Measurements from ENCODE around the gene SAC3D1. TPM values are rescaled to one million over a fixed set of nuclear protein-coding genes. Genes with fewer than 3 reads are reported as not detected.

The SAC3D1 gene
- 12.7 TPM for polyA plus RNA-seq (2013, experiment 1 of 2)
- polyA plus RNA-seq (2013, experiment 2 of 2), result 12.4 TPM

DNA sequence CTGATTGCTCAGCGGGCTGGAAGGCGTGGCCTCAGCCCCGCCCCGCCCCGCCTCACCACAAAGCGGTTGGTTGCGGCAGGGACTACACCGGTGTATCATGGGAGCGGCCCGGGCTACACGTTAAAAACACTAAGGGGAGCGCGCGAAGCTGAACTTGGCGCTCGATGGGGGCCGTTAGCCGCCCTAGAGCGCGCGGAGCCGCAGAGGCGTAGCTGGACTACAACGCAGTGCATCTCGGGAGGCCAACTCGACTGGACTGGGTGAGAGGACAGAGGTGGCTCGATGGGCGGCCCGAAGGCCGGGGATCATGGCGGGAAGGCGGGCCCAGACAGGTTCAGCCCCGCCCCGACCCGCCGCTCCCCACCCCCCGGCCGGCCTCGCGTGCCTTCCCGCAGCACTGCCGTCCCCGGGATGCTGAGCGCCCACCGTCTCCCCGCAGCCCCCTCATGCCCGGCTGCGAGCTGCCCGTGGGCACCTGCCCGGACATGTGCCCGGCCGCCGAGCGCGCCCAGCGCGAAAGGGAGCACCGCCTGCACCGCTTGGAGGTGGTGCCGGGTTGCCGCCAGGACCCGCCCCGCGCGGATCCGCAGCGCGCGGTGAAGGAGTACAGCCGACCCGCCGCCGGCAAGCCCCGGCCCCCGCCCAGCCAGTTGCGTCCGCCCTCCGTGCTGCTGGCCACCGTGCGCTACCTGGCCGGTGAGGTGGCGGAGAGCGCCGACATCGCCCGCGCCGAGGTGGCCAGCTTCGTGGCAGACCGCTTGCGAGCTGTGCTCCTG, at the start of gene SAC3D1:
Gene SAC3D1 (plus strand): TSS at position 364 of the 776 bp plus-strand sequence. CDS start 83 bp downstream, at position 447.
- Histone ChIP-seq H2AK5ac (ENCODE audit: low read depth, low read length) (peak within 1 kb of the TSS; percentile 63), H2AFZ (ENCODE audit: low read length) (peak within 1 kb of the TSS; percentile 99), H3K27ac (replicated peaks; ENCODE audit: low read length) (peak within 1 kb of the TSS; percentile 100), H3K9ac (ENCODE audit: low read depth, low read length, poor library complexity) (peak within 1 kb of the TSS; percentile 97), H2BK5ac (ENCODE audit: low read length) (peak within 1 kb of the TSS; percentile 98), H4K8ac (ENCODE audit: low read depth, low read length) (peak within 1 kb of the TSS; percentile 65), H3K4ac (ENCODE audit: low read length) (peak within 1 kb of the TSS; percentile 23), H3K9me3 (replicated peaks in 1 of 2; ENCODE audit: control insufficient read depth in 2 of 2, insufficient read depth in 1 of 2, low read depth in 1 of 2, low read length in 2 of 2) (no peaks in the 10 kb centered on the region), H4K91ac (ENCODE audit: low read depth, low read length, poor library complexity) (no peak within 1 kb of the TSS), H3K27me3 (ENCODE audit: control insufficient read depth in 3 of 3, insufficient read depth in 3 of 3, low read depth in 1 of 3, low read length in 3 of 3) (no peaks in the 10 kb centered on the region), H3K23ac (ENCODE audit: low read depth, low read length, poor library complexity) (peak within 1 kb of the TSS; percentile 98), H3K14ac (ENCODE audit: low read length) (peak within 1 kb of the TSS; percentile 94), H2BK12ac (ENCODE audit: low read length) (peak within 1 kb of the TSS; percentile 70), H2BK120ac (ENCODE audit: low read depth, low read length) (no peak within 1 kb of the TSS), H3K4me3 (ENCODE audit: low read length in 2 of 2) (peak within 1 kb of the TSS; percentile 92 to 98), H3K4me1 (ENCODE audit: control insufficient read depth in 2 of 2, insufficient read depth in 1 of 2, low read depth in 1 of 2, low read length in 2 of 2) (peaks cover 1 to 2% of the 10 kb centered on the region in 2 donors), H3K18ac (ENCODE audit: low read length) (peak within 1 kb of the TSS; percentile 98), H3K36me3 (replicated peaks in 1 of 2; ENCODE audit: control insufficient read depth in 2 of 2, insufficient read depth in 2 of 2, low read length in 2 of 2) (peaks cover 27 to 59% of the 10 kb centered on the region in 2 donors), H3K4me2 (ENCODE audit: insufficient read depth, low read length, poor library complexity, severe bottlenecking) (peak within 1 kb of the TSS; percentile 89), H2BK15ac (ENCODE audit: low read length) (peak within 1 kb of the TSS; percentile 75), H3K79me1 (ENCODE audit: low read depth, low read length) (peaks cover 6% of the 10 kb centered on the region)
- peak; percentile 86 for DNase-seq (ENCODE audit: low spot score)
- no CpG with 5 or more reads among the region's 91 CpGs for WGBS, 2 donors (ENCODE audit: extremely low coverage in 2 of 2, insufficient read length in 2 of 2, insufficient replicate concordance in 1 of 2)

GRCh38 chr11:64994318-64994717, 46.7 kb upstream of the SAC3D1 start:
- Histone ChIP-seq H3K4me2 (ENCODE audit: insufficient read depth, low read length, poor library complexity, severe bottlenecking) (no peak overlapping the region), H2AFZ (ENCODE audit: low read length) (no peak overlapping the region), H2BK15ac (ENCODE audit: low read length) (no peak overlapping the region), H3K4me3 (ENCODE audit: low read length in 2 of 2) (no peak overlapping the region), H3K18ac (ENCODE audit: low read length) (no peak overlapping the region), H3K36me3 (replicated peaks in 1 of 2; ENCODE audit: control insufficient read depth in 2 of 2, insufficient read depth in 2 of 2, low read length in 2 of 2) (no peaks in the 10 kb centered on the region), H3K4ac (ENCODE audit: low read length) (no peak overlapping the region), H3K79me1 (ENCODE audit: low read depth, low read length) (no peaks in the 10 kb centered on the region), H3K27me3 (ENCODE audit: control insufficient read depth in 3 of 3, insufficient read depth in 3 of 3, low read depth in 1 of 3, low read length in 3 of 3) (peaks cover 0 to 4% (median 0%) of the 10 kb centered on the region in 3 experiments), H3K4me1 (ENCODE audit: control insufficient read depth in 2 of 2, insufficient read depth in 1 of 2, low read depth in 1 of 2, low read length in 2 of 2) (peaks cover 4 to 10% of the 10 kb centered on the region in 2 donors), H2BK120ac (ENCODE audit: low read depth, low read length) (no peak overlapping the region), H3K9me3 (replicated peaks in 1 of 2; ENCODE audit: control insufficient read depth in 2 of 2, insufficient read depth in 1 of 2, low read depth in 1 of 2, low read length in 2 of 2) (no peaks in the 10 kb centered on the region), H3K14ac (ENCODE audit: low read length) (no peak overlapping the region), H4K91ac (ENCODE audit: low read depth, low read length, poor library complexity) (no peak overlapping the region), H2AK5ac (ENCODE audit: low read depth, low read length) (no peak overlapping the region), H2BK12ac (ENCODE audit: low read length) (no peak overlapping the region), H4K8ac (ENCODE audit: low read depth, low read length) (no peak overlapping the region), H3K27ac (replicated peaks; ENCODE audit: low read length) (no peak overlapping the region), H3K23ac (ENCODE audit: low read depth, low read length, poor library complexity) (no peak overlapping the region), H3K9ac (ENCODE audit: low read depth, low read length, poor library complexity) (no peak overlapping the region), H2BK5ac (ENCODE audit: low read length) (no peak overlapping the region)
- WGBS, 2 donors (ENCODE audit: extremely low coverage in 2 of 2, insufficient read length in 2 of 2, insufficient replicate concordance in 1 of 2), result no CpG with 5 or more reads among the region's 7 CpGs
- no peak for DNase-seq (ENCODE audit: low spot score)

DNA sequence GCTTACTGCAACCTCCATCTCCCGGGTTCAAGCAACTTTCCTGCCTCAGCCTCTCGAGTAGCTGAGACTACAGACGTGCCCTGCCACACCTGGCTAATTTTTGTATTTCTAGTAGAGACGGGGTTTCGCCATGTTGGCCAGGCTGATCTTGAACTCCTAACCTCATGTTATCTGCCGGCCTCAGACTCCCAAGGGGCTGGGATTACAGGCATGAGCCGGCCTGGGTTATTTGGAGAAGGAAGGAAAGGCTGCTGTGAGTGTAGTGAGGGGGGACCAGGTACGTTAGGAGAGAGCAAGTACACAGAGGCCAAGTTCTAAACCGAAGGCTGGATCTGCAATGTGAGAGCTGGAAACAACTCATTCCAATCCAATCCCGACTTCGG, 44.7 kb upstream of the SAC3D1 start:
- H3K27ac ChIP-seq (replicated peaks; ENCODE audit: low read length), result no peak overlapping the region
- WGBS, 2 donors (ENCODE audit: extremely low coverage in 2 of 2, insufficient read length in 2 of 2, insufficient replicate concordance in 1 of 2), result no CpG with 5 or more reads among the region's 11 CpGs
- no peak overlapping the region for H3K4me2 ChIP-seq (ENCODE audit: insufficient read depth, low read length, poor library complexity, severe bottlenecking)
- no peak overlapping the region for H3K23ac ChIP-seq (ENCODE audit: low read depth, low read length, poor library complexity)
- no peak overlapping the region for H3K4ac ChIP-seq (ENCODE audit: low read length)
- H3K27me3 ChIP-seq (ENCODE audit: control insufficient read depth in 3 of 3, insufficient read depth in 3 of 3, low read depth in 1 of 3, low read length in 3 of 3), result peaks cover 0 to 4% (median 0%) of the 10 kb centered on the region in 3 experiments
- no peak overlapping the region for H3K14ac ChIP-seq (ENCODE audit: low read length)
- DNase-seq (ENCODE audit: low spot score), result no peak
- H2BK12ac ChIP-seq (ENCODE audit: low read length), result no peak overlapping the region
- peaks cover 4 to 5% of the 10 kb centered on the region in 2 donors for H3K4me1 ChIP-seq (ENCODE audit: control insufficient read depth in 2 of 2, insufficient read depth in 1 of 2, low read depth in 1 of 2, low read length in 2 of 2)
- no peaks in the 10 kb centered on the region for H3K9me3 ChIP-seq (replicated peaks in 1 of 2; ENCODE audit: control insufficient read depth in 2 of 2, insufficient read depth in 1 of 2, low read depth in 1 of 2, low read length in 2 of 2)
- H3K9ac ChIP-seq (ENCODE audit: low read depth, low read length, poor library complexity), result no peak overlapping the region
- H3K79me1 ChIP-seq (ENCODE audit: low read depth, low read length), result no peaks in the 10 kb centered on the region
- H2AFZ ChIP-seq (ENCODE audit: low read length), result peak overlapping the region; percentile 90
- H3K36me3 ChIP-seq (replicated peaks in 1 of 2; ENCODE audit: control insufficient read depth in 2 of 2, insufficient read depth in 2 of 2, low read length in 2 of 2), result no peaks in the 10 kb centered on the region
- H3K4me3 ChIP-seq (ENCODE audit: low read length in 2 of 2), result peak overlapping the region in 1 of 2 donors; percentile 14
- H2BK5ac ChIP-seq (ENCODE audit: low read length), result no peak overlapping the region
- H2BK15ac ChIP-seq (ENCODE audit: low read length), result no peak overlapping the region
- no peak overlapping the region for H4K91ac ChIP-seq (ENCODE audit: low read depth, low read length, poor library complexity)
- H2BK120ac ChIP-seq (ENCODE audit: low read depth, low read length), result no peak overlapping the region
- no peak overlapping the region for H2AK5ac ChIP-seq (ENCODE audit: low read depth, low read length)
- H3K18ac ChIP-seq (ENCODE audit: low read length), result peak overlapping the region; percentile 0
- H4K8ac ChIP-seq (ENCODE audit: low read depth, low read length), result no peak overlapping the region

DNA sequence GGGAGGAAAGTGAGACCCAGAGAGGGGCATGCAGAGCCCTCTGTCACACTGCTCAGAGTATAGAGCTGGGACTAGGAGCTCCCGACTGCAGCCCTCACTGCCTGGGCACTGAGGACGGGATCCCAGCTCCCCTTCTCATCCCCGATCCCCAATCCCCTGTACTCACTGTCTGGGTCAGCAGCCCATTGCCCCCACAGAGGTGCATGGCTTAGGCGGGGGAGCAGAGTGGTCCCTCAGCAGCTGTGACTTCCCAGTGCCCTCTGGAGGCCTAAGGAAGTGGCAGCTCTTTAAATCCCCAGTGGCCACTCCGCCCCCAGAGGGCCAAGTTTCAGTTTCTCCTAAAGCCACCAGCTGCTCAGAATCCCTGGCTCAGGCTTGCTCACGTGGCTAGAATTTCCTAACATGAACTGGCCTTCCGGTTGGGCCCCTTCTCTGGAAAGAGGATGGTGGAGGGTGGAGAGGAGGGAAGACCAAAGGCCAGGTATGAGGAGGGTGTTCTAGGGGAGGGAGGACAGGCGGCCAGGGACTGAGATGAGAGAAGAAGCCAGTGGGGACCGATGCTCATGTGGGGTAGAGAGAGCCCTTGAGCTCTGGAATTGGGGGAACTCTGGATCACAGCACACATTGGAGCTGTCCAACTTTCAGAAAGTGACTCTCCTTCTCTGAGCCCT, 44.2 kb upstream of the SAC3D1 start, which contains the start of gene BATF2:
Gene BATF2 (minus strand): TSS at position 262 of the 671 bp plus-strand sequence. CDS start 57 bp downstream, at position 205.
- Histone ChIP-seq H3K4me2 (ENCODE audit: insufficient read depth, low read length, poor library complexity, severe bottlenecking) (no peak within 1 kb of the TSS), H3K9ac (ENCODE audit: low read depth, low read length, poor library complexity) (no peak within 1 kb of the TSS), H3K4me1 (ENCODE audit: control insufficient read depth in 2 of 2, insufficient read depth in 1 of 2, low read depth in 1 of 2, low read length in 2 of 2) (peaks cover 4 to 5% of the 10 kb centered on the region in 2 donors), H2BK5ac (ENCODE audit: low read length) (no peak within 1 kb of the TSS), H2BK15ac (ENCODE audit: low read length) (no peak within 1 kb of the TSS), H2AFZ (ENCODE audit: low read length) (peak within 1 kb of the TSS; percentile 90), H3K27ac (replicated peaks; ENCODE audit: low read length) (no peak within 1 kb of the TSS), H4K8ac (ENCODE audit: low read depth, low read length) (no peak within 1 kb of the TSS), H3K9me3 (replicated peaks in 1 of 2; ENCODE audit: control insufficient read depth in 2 of 2, insufficient read depth in 1 of 2, low read depth in 1 of 2, low read length in 2 of 2) (no peaks in the 10 kb centered on the region), H3K79me1 (ENCODE audit: low read depth, low read length) (no peaks in the 10 kb centered on the region), H3K14ac (ENCODE audit: low read length) (no peak within 1 kb of the TSS), H3K36me3 (replicated peaks in 1 of 2; ENCODE audit: control insufficient read depth in 2 of 2, insufficient read depth in 2 of 2, low read length in 2 of 2) (no peaks in the 10 kb centered on the region), H2BK120ac (ENCODE audit: low read depth, low read length) (no peak within 1 kb of the TSS), H3K18ac (ENCODE audit: low read length) (peak within 1 kb of the TSS; percentile 0), H3K4me3 (ENCODE audit: low read length in 2 of 2) (peak within 1 kb of the TSS in 1 of 2 donors; percentile 14), H3K23ac (ENCODE audit: low read depth, low read length, poor library complexity) (no peak within 1 kb of the TSS), H2AK5ac (ENCODE audit: low read depth, low read length) (no peak within 1 kb of the TSS), H3K27me3 (ENCODE audit: control insufficient read depth in 3 of 3, insufficient read depth in 3 of 3, low read depth in 1 of 3, low read length in 3 of 3) (peaks cover 0 to 4% (median 0%) of the 10 kb centered on the region in 3 experiments), H4K91ac (ENCODE audit: low read depth, low read length, poor library complexity) (no peak within 1 kb of the TSS), H3K4ac (ENCODE audit: low read length) (no peak within 1 kb of the TSS), H2BK12ac (ENCODE audit: low read length) (no peak within 1 kb of the TSS)
- no CpG with 5 or more reads among the region's 9 CpGs for WGBS, 2 donors (ENCODE audit: extremely low coverage in 2 of 2, insufficient read length in 2 of 2, insufficient replicate concordance in 1 of 2)
- DNase-seq (ENCODE audit: low spot score), result peak; percentile 51

Data from neuronal stem cell (in vitro differentiated cells).